ENCODE results near the gene TIAM2. TPM values are rescaled to one million over a fixed set of nuclear protein-coding genes. Genes with fewer than 3 reads are reported as not detected.
"Not testable (repeated sequence)": the region's sequence is repeated elsewhere in the genome, so short reads cannot be mapped to it uniquely, and the experiment has no call there.

Gene TIAM2
- total RNA-seq, 4 donors from 2014 or later, result 4.2 to 12.7 (median 7.5) TPM

GRCh38 chr6:155115893-155116570, 120.9 kb downstream of the TIAM2 start:
- intact Hi-C loops (cut with DNase I; ENCODE audit: low total_unique reads) (no loop called here), in situ Hi-C loops (cut with MboI; ENCODE audit: low pct_ligation_motif_present in 1 of 4, low pct_unique_long_range_greater_than_20kb in 1 of 4, low sequenced_read_pairs in 3 of 4) (no loop called here)
- no peaks in the 10 kb centered on the region for H3K4me1 ChIP-seq
- TF ChIP-seq POLR2AphosphoS5 (IDR thresholded peaks at IDR 0.05) (no peak), CTCF (IDR thresholded peaks at IDR 0.05) (no peak), EP300 (IDR thresholded peaks at IDR 0.05; ENCODE audit: low read depth) (no peak), POLR2A (IDR thresholded peaks at IDR 0.05) (no peak)
- H3K27ac ChIP-seq, result no peak overlapping the region
- H3K9me3 ChIP-seq, result no peaks in the 10 kb centered on the region
- no peaks in the 10 kb centered on the region for H3K36me3 ChIP-seq
- no peak overlapping the region for H3K4me3 ChIP-seq
- WGBS, 2 donors (ENCODE audit: low coverage in 1 of 2), result 64 to 74% methylated on average over 4 of the region's 4 CpGs
- no peaks in the 10 kb centered on the region for H3K27me3 ChIP-seq
- DNase-seq, result no peak

GRCh38 chr6:155116571-155116910, 121.4 kb downstream of the TIAM2 start:
- Histone ChIP-seq H3K27me3 (no peaks in the 10 kb centered on the region), H3K9me3 (no peaks in the 10 kb centered on the region), H3K27ac (no peak overlapping the region), H3K4me3 (no peak overlapping the region), H3K4me1 (no peaks in the 10 kb centered on the region), H3K36me3 (no peaks in the 10 kb centered on the region)
- WGBS, 2 donors (ENCODE audit: low coverage in 1 of 2), result 71 to 78% methylated on average over 5 of the region's 5 CpGs
- in situ Hi-C loops (cut with MboI; ENCODE audit: low pct_ligation_motif_present in 1 of 4, low pct_unique_long_range_greater_than_20kb in 1 of 4, low sequenced_read_pairs in 3 of 4), result no loop called here
- TF ChIP-seq CTCF (IDR thresholded peaks at IDR 0.05) (no peak), POLR2A (IDR thresholded peaks at IDR 0.05) (no peak), EP300 (IDR thresholded peaks at IDR 0.05; ENCODE audit: low read depth) (no peak), POLR2AphosphoS5 (IDR thresholded peaks at IDR 0.05) (no peak)
- intact Hi-C loops (cut with DNase I; ENCODE audit: low total_unique reads), result no loop called here
- no peak for DNase-seq

- Histone ChIP-seq H3K4me1 (no peaks in the 10 kb centered on the region), H3K27me3 (no peaks in the 10 kb centered on the region), H3K9me3 (no peaks in the 10 kb centered on the region), H3K4me3 (no peak overlapping the region), H3K27ac (no peak overlapping the region), H3K36me3 (no peaks in the 10 kb centered on the region)
- TF ChIP-seq EP300 (IDR thresholded peaks at IDR 0.05; ENCODE audit: low read depth) (no peak), POLR2A (IDR thresholded peaks at IDR 0.05) (no peak), POLR2AphosphoS5 (IDR thresholded peaks at IDR 0.05) (no peak), CTCF (IDR thresholded peaks at IDR 0.05) (no peak)
- in situ Hi-C loops (cut with MboI; ENCODE audit: low pct_ligation_motif_present in 1 of 4, low pct_unique_long_range_greater_than_20kb in 1 of 4, low sequenced_read_pairs in 3 of 4), result no loop called here
- 80 to 88% methylated on average over 13 of the region's 13 CpGs for WGBS, 2 donors (ENCODE audit: low coverage in 1 of 2)
- intact Hi-C loops (cut with DNase I; ENCODE audit: low total_unique reads), result no loop called here
- no peak for DNase-seq
Observed at GRCh38 chr6:155117256-155117655, 122.1 kb downstream of the TIAM2 start.

GRCh38 chr6:155117785-155118184, 122.7 kb downstream of the TIAM2 start:
- WGBS, 2 donors (ENCODE audit: low coverage in 1 of 2), result 73 to 88% methylated on average over 4 to 5 of the region's 5 CpGs
- in situ Hi-C loops (cut with MboI; ENCODE audit: low pct_ligation_motif_present in 1 of 4, low pct_unique_long_range_greater_than_20kb in 1 of 4, low sequenced_read_pairs in 3 of 4), result no loop called here
- TF ChIP-seq CTCF (IDR thresholded peaks at IDR 0.05) (no peak), POLR2A (IDR thresholded peaks at IDR 0.05) (no peak), EP300 (IDR thresholded peaks at IDR 0.05; ENCODE audit: low read depth) (no peak), POLR2AphosphoS5 (IDR thresholded peaks at IDR 0.05) (no peak)
- Histone ChIP-seq H3K36me3 (no peaks in the 10 kb centered on the region), H3K9me3 (no peaks in the 10 kb centered on the region), H3K4me3 (no peak overlapping the region), H3K27ac (no peak overlapping the region), H3K27me3 (no peaks in the 10 kb centered on the region), H3K4me1 (no peaks in the 10 kb centered on the region)
- intact Hi-C loops (cut with DNase I; ENCODE audit: low total_unique reads), result no loop called here
- no peak for DNase-seq

GRCh38 chr6:155119201-155119600, 124.1 kb downstream of the TIAM2 start:
- H3K27ac ChIP-seq; H3K4me3 ChIP-seq; H3K36me3 ChIP-seq; intact Hi-C loops (cut with DNase I; ENCODE audit: low total_unique reads); H3K27me3 ChIP-seq; H3K9me3 ChIP-seq; H3K4me1 ChIP-seq; in situ Hi-C loops (cut with MboI; ENCODE audit: low pct_ligation_motif_present in 1 of 4, low pct_unique_long_range_greater_than_20kb in 1 of 4, low sequenced_read_pairs in 3 of 4); DNase-seq: not testable (repeated sequence)
- 97% methylated on average over 5 of the region's 5 CpGs; no CpG with 5 or more reads in 1 of the 2 donors for WGBS, 2 donors (ENCODE audit: low coverage in 1 of 2)

All from transverse colon (tissue), 4 donors.